Caco-2 (cell line): ENCODE results near the gene SHKBP1. TPM values are rescaled to one million over a fixed set of nuclear protein-coding genes. Genes with fewer than 3 reads are reported as not detected.

Source experiments
- BruUV-seq: library from RNA; stranded (reverse); fragments of 400-500 nt; replicated peaks from 2 replicates; lab custom pipeline; 2021; lab: Mats Ljungman, UMichigan
- CTCF ChIA-PET: fragments of 300-600 bp; sonication (Branson Sonifier 250); formaldehyde crosslinking; loops from one replicate; lab custom pipeline; 2022; ENCODE audit warnings: antibody characterized with exemption; lab: Charles Lee
- POLR2A ChIA-PET: fragments of 300-600 bp; sonication (Branson Sonifier 250); formaldehyde crosslinking; loops from one replicate; lab custom pipeline; 2022; ENCODE audit warnings: antibody characterized with exemption; lab: Charles Lee
- DNase-seq, 2 experiments: peaks; one replicate each; pipeline versions ENCODE4 v3.0.0 to v3.0.0-alpha.2; 2020 to 2022
- H3K27me3 ChIP-seq: replicated peaks from 2 replicates; pipeline ENCODE4 v1.6.0; 2011; ENCODE audit warnings: low read length; ENCODE audit not compliant: control insufficient read depth, insufficient read depth
- H3K36me3 ChIP-seq: 2 replicates; pipeline ENCODE4 v1.5.1; 2011; ENCODE audit warnings: low read length; ENCODE audit not compliant: control insufficient read depth, insufficient read depth
- H3K4me1 ChIP-seq: fragments of 250-450 bp; sonication (Bioruptor Pico); 2 replicates; pipeline ENCODE4 v1.5.1; 2020; ENCODE audit warnings: mild to moderate bottlenecking
- H3K4me3 ChIP-seq: 2 replicates; pipeline ENCODE4 v1.5.1; 2011; ENCODE audit warnings: low read depth, mild to moderate bottlenecking, control low read depth, low read length
- H3K9me3 ChIP-seq: fragments of 250-450 bp; sonication (Bioruptor Pico); 2 replicates; pipeline ENCODE4 v1.5.1; 2020; ENCODE audit warnings: mild to moderate bottlenecking, moderate library complexity
- H3K27ac Mint-ChIP-seq: one replicate; pipeline ENCODE4 v1.8.0; 2022; ENCODE audit warnings: mixed read lengths; ENCODE audit not compliant: unreplicated experiment
- H3K27me3 Mint-ChIP-seq: one replicate; pipeline ENCODE4 v1.8.0; 2022; ENCODE audit warnings: mixed read lengths; ENCODE audit not compliant: insufficient read depth, unreplicated experiment
- H3K36me3 Mint-ChIP-seq: one replicate; pipeline ENCODE4 v1.8.0; 2022; ENCODE audit warnings: mild to moderate bottlenecking, mixed read lengths; ENCODE audit not compliant: insufficient read depth, unreplicated experiment
- H3K4me1 Mint-ChIP-seq: one replicate; pipeline ENCODE4 v1.8.0; 2022; ENCODE audit warnings: low read depth, mixed read lengths; ENCODE audit not compliant: unreplicated experiment
- H3K4me3 Mint-ChIP-seq: one replicate; pipeline ENCODE4 v1.8.0; 2022; ENCODE audit warnings: mild to moderate bottlenecking, moderate library complexity, mixed read lengths; ENCODE audit not compliant: unreplicated experiment
- H3K9me3 Mint-ChIP-seq: one replicate; pipeline ENCODE4 v1.8.0; 2022; ENCODE audit warnings: mixed read lengths; ENCODE audit not compliant: unreplicated experiment
- CTCF ChIP-seq, 2 experiments: fragments of 200-600 bp in 1 of 2; IDR thresholded peaks; 1 replicate in 1 of 2; 2 replicates in 1 of 2; pipeline versions ENCODE4 v1.5.1 to v1.8.0; 2011 to 2022; ENCODE audit warnings: antibody characterized with exemption in 1 of 2, control low read depth in 1 of 2, inconsistent platforms in 1 of 2, low read depth in 1 of 2, low read length in 1 of 2, mild to moderate bottlenecking in 1 of 2, moderate library complexity in 1 of 2; ENCODE audit not compliant: insufficient read depth in 1 of 2, severe bottlenecking in 1 of 2, unreplicated experiment in 1 of 2
- intact Hi-C: fragments of 100-400 bp; cut with micrococcal nuclease; formaldehyde crosslinking; loops from one replicate; pipeline ENCODE4 v1.10.0; 2022; ENCODE audit not compliant: unreplicated experiment
- total RNA-seq: library from RNA; stranded (reverse); gene quantifications from 2 replicates; pipeline ENCODE4 v1.2.3, GENCODE V29; 2022

The SHKBP1 gene
- total RNA-seq, 1 experiment from 2014 or later = 82.6 TPM

GRCh38 chr19:40530091-40530901, 46.4 kb upstream of the SHKBP1 start:
- Histone ChIP-seq H3K27me3 (no peaks in the 10 kb centered on the region), H3K4me1 (peaks cover 12% of the 10 kb centered on the region), H3K9me3 (no peaks in the 10 kb centered on the region), H3K36me3 (no peaks in the 10 kb centered on the region), H3K4me3 (peak overlapping the region; percentile 49)
- peak overlapping the region; percentile 72 for H3K4me3 Mint-ChIP-seq
- peak in 1 of 2 experiments; percentile 40 for TF ChIP-seq CTCF (IDR thresholded peaks at IDR 0.05; ENCODE audit: insufficient read depth in 1 of 2, low read depth in 1 of 2, low read length in 1 of 2, severe bottlenecking in 1 of 2, unreplicated experiment in 1 of 2)
- peak in 1 of 2 experiments; percentile 84 for DNase-seq
- peaks cover 7% of the 10 kb centered on the region for H3K4me1 Mint-ChIP-seq
- BruUV-seq = no TSS peak
- no peaks in the 10 kb centered on the region for H3K36me3 Mint-ChIP-seq
- ChIA-PET CTCF (interaction anchor here (1.2 kb wide), 1 partner anchor 225 kb away, joined by 3 read pairs; no protein-coding TSS in a partner anchor), POLR2A (no interaction called here)
- peak overlapping the region; percentile 19 for H3K27ac Mint-ChIP-seq
- H3K9me3 Mint-ChIP-seq = no peaks in the 10 kb centered on the region
- intact Hi-C loops = loop anchor here (10.0 kb wide), 1 partner anchor 225 kb away; no protein-coding TSS in a partner anchor
- no peaks in the 10 kb centered on the region for H3K27me3 Mint-ChIP-seq

DNA sequence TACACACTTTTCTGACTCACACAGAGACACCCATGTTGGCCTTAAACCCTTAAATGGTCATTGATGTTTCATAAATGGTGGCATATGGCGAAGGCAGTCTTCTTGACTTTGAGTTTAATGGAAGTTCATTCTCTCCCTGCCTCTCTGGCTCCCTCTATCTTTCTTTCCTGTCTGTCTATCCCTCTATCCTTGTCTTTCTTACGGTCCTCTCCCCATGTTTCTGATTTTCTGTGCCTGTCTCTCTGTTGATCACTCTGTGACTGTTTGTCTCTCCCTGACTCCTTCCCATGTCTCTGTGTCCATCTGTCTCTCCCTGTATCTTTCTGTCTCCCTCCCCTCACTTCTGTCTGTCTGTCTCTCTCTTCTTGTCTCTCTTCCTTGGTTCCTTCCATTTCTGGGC, 43.2 kb upstream of the SHKBP1 start:
- TF ChIP-seq CTCF (IDR thresholded peaks at IDR 0.05; ENCODE audit: insufficient read depth in 1 of 2, low read depth in 1 of 2, low read length in 1 of 2, severe bottlenecking in 1 of 2, unreplicated experiment in 1 of 2) = peak; percentile 21 to 25
- H3K4me3 Mint-ChIP-seq = no peak overlapping the region
- no peak overlapping the region for H3K27ac Mint-ChIP-seq
- no peak for DNase-seq
- no peaks in the 10 kb centered on the region for H3K36me3 ChIP-seq
- H3K27me3 ChIP-seq = no peaks in the 10 kb centered on the region
- H3K4me1 ChIP-seq = peaks cover 12% of the 10 kb centered on the region
- intact Hi-C loops = loop anchor here (10.0 kb wide), 1 partner anchor 229 kb away; no protein-coding TSS in a partner anchor
- CTCF ChIA-PET = interaction anchor here (0.5 to 1.5 kb wide), 4 partner anchors 70 to 228 kb away, joined by 3 to 5 read pairs (median 4); no protein-coding TSS in a partner anchor
- peaks cover 7% of the 10 kb centered on the region for H3K4me1 Mint-ChIP-seq
- POLR2A ChIA-PET = no interaction called here
- H3K9me3 Mint-ChIP-seq = no peaks in the 10 kb centered on the region
- no peaks in the 10 kb centered on the region for H3K9me3 ChIP-seq
- H3K4me3 ChIP-seq = no peak overlapping the region
- no peaks in the 10 kb centered on the region for H3K36me3 Mint-ChIP-seq
- H3K27me3 Mint-ChIP-seq = no peaks in the 10 kb centered on the region
- BruUV-seq = no TSS peak

DNA sequence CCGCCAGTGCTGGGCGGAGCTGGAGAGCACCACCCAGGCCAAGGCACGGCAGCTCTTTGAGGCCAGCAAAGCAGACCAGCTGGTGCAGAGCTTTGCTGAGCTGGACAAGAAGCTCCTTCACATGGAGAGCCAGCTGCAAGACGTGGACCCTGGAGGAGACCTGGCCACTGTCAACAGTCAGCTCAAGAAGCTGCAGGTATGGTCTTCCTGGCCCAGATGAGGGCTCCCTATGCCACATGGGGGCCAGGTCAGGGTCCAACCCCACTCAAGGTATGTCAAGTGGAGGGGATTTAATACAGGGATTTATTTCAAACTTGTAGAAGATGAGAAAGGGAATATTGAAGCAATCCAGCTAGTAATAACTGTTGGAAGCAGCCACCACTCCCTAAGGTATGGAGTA, 42.5 kb upstream of the SHKBP1 start:
- POLR2A ChIA-PET = no interaction called here
- Histone ChIP-seq H3K4me3 (no peak overlapping the region), H3K4me1 (peaks cover 12% of the 10 kb centered on the region), H3K9me3 (no peaks in the 10 kb centered on the region), H3K36me3 (no peaks in the 10 kb centered on the region), H3K27me3 (no peaks in the 10 kb centered on the region)
- no TSS peak for BruUV-seq
- DNase-seq = no peak
- Mint-ChIP-seq H3K27ac (no peak overlapping the region), H3K4me1 (peaks cover 7% of the 10 kb centered on the region), H3K4me3 (no peak overlapping the region), H3K36me3 (no peaks in the 10 kb centered on the region), H3K27me3 (no peaks in the 10 kb centered on the region), H3K9me3 (no peaks in the 10 kb centered on the region)
- intact Hi-C loops = loop anchor here (10.0 kb wide), 1 partner anchor 229 kb away; no protein-coding TSS in a partner anchor
- CTCF ChIA-PET = interaction anchor here (1.2 to 1.5 kb wide), 2 partner anchors 70 to 229 kb away, joined by 3 read pairs; no protein-coding TSS in a partner anchor
- TF ChIP-seq CTCF (IDR thresholded peaks at IDR 0.05; ENCODE audit: insufficient read depth in 1 of 2, low read depth in 1 of 2, low read length in 1 of 2, severe bottlenecking in 1 of 2, unreplicated experiment in 1 of 2) = no peak
